K562 (cell line): ENCODE data around the gene CCDC87. TPM values are rescaled to one million over a fixed set of nuclear protein-coding genes. Genes with fewer than 3 reads are reported as not detected.
A peak's percentile ranks its signal among the peaks of the same experiment; 100 is the strongest.

Experiments used
- ARID2 ChIP-seq: fragments of 450-650 bp; IDR thresholded peaks from 2 replicates; pipeline ENCODE4 v1.6.1; 2017; ENCODE audit warnings: antibody characterized with exemption, mild to moderate bottlenecking
- CBX5 ChIP-seq: IDR thresholded peaks from 2 replicates; pipeline ENCODE4 v1.6.1; 2014; ENCODE audit warnings: low read depth, borderline replicate concordance
- CHD2 ChIP-seq: IDR thresholded peaks from 2 replicates; pipeline ENCODE4 v1.6.1; 2011; ENCODE audit warnings: low read depth, low read length
- KDM5B ChIP-seq: fragments of 200-600 bp; sonication (generic); IDR thresholded peaks from 2 replicates; pipeline ENCODE4 v1.6.1; 2012; ENCODE audit warnings: low read depth, mild to moderate bottlenecking, moderate library complexity, low read length, control low read depth, inconsistent platforms; ENCODE audit not compliant: insufficient replicate concordance
- KLF13 ChIP-seq: fragments of 450-650 bp; IDR thresholded peaks from 2 replicates; pipeline ENCODE4 v1.6.1; 2016; ENCODE audit warnings: missing genetic modification characterization, low read depth, mild to moderate bottlenecking, missing compliant biosample characterization, moderate library complexity, borderline replicate concordance
- MTA3 ChIP-seq: fragments of 450-650 bp; formaldehyde crosslinking; IDR thresholded peaks from 2 replicates; pipeline ENCODE4 v1.6.1; 2017; ENCODE audit warnings: mild to moderate bottlenecking, borderline replicate concordance
- PHF8 ChIP-seq: fragments of 200-600 bp; sonication (generic); IDR thresholded peaks from 2 replicates; pipeline ENCODE4 v1.6.1; 2012; ENCODE audit warnings: mixed run types, mild to moderate bottlenecking, inconsistent platforms, low read length, moderate library complexity, borderline replicate concordance
- RBFOX2 ChIP-seq: fragments of 200-400 bp; formaldehyde crosslinking; IDR thresholded peaks from 2 replicates; pipeline ENCODE4 v1.6.1; 2017; ENCODE audit warnings: low read depth, mild to moderate bottlenecking, low read length, moderate library complexity
- TAF15 ChIP-seq: fragments of 200-400 bp; formaldehyde crosslinking; IDR thresholded peaks from 2 replicates; pipeline ENCODE4 v1.6.1; 2017; ENCODE audit warnings: mild to moderate bottlenecking, low read depth, low read length, moderate library complexity
- TAF7 ChIP-seq: fragments of 450-650 bp; IDR thresholded peaks from 2 replicates; pipeline ENCODE4 v1.6.1; 2016; ENCODE audit warnings: missing genetic modification characterization, missing compliant biosample characterization
- ZNF174 ChIP-seq: fragments of 250-450 bp; sonication (Bioruptor Pico); IDR thresholded peaks from 2 replicates; pipeline ENCODE4 v1.4.0; 2020; ENCODE audit warnings: mild to moderate bottlenecking
- ZNF212 ChIP-seq: fragments of 450-650 bp; formaldehyde crosslinking; IDR thresholded peaks from 2 replicates; pipeline ENCODE4 v1.4.0; 2020; ENCODE audit warnings: mild to moderate bottlenecking
- ZNF23 ChIP-seq: fragments of 250-450 bp; sonication (Bioruptor Pico); IDR thresholded peaks from 2 replicates; pipeline ENCODE4 v1.4.0; 2020; ENCODE audit warnings: mild to moderate bottlenecking
- ZNF707 ChIP-seq: fragments of 250-450 bp; sonication (Bioruptor Pico); conservative IDR thresholded peaks from 2 replicates; pipeline ENCODE4 v1.8.0; 2022; ENCODE audit warnings: inconsistent platforms, mild to moderate bottlenecking, moderate library complexity
- polyA plus RNA-seq, 8 experiments: library from polyadenylated mRNA; depleted of rRNA in 4 of 8; stranded (reverse) in 5 of 8; unstranded in 3 of 8; fragments of >200 nt; fragmentation: Nextera tagmentation in 2 of 8; fragmentation: Illumina TruSeq in 1 of 8; extraction: Ambion mirVana in 2 of 8; extraction: Trizol in 1 of 8; gene quantifications; 2 replicates each; pipeline versions ENCODE4 v1.2.1 to v1.2.3, GENCODE V29; 2011 to 2014; ENCODE audit warnings: inconsistent platforms in 1 of 8, missing spikeins in 1 of 8
- total RNA-seq, 7 experiments: library from RNA; depleted of rRNA in 6 of 7; stranded (reverse); fragments of >200 nt in 6 of 7; fragmentation: Illumina TruSeq in 2 of 7; extraction: Trizol in 2 of 7; gene quantifications; 2 replicates each; pipeline versions ENCODE4 v1.2.1 to v1.2.3, GENCODE V29; 2011 to 2021; ENCODE audit warnings: low replicate concordance in 1 of 7
- TF ChIP-seq, protein P1 (sequence below): fragments of 450-650 bp; formaldehyde crosslinking; IDR thresholded peaks from 2 replicates; pipeline ENCODE4 v1.4.0; 2020; ENCODE audit warnings: mild to moderate bottlenecking, moderate library complexity
- TF ChIP-seq, protein P2 (sequence below), 2 experiments: fragments of 150-350 bp in 1 of 2; IDR thresholded peaks; 2 replicates each; pipeline ENCODE4 v1.6.1; 2012 to 2016; ENCODE audit warnings: low read depth in 2 of 2, low read length in 2 of 2, mild to moderate bottlenecking in 1 of 2, moderate library complexity in 1 of 2
- TF ChIP-seq, protein P3 (sequence below): fragments of 250-450 bp; sonication (Bioruptor Pico); IDR thresholded peaks from 2 replicates; pipeline ENCODE4 v1.5.0; 2021
- TF ChIP-seq, protein P4 (sequence below): sonication (generic); formaldehyde crosslinking; IDR thresholded peaks from 2 replicates; pipeline ENCODE4 v1.8.1; 2023; ENCODE audit warnings: mild to moderate bottlenecking, missing genetic modification reagents
- TF ChIP-seq, protein P5 (sequence below): fragments of 450-650 bp; IDR thresholded peaks from 2 replicates; pipeline ENCODE4 v1.6.1; 2017; ENCODE audit warnings: mild to moderate bottlenecking, moderate library complexity

Gene CCDC87
- total and polyA plus RNA-seq, 9 of the 15 experiments (the other 6 are each of a cell fraction or from before 2014, with no cell fraction given) = 0.03 to 0.44 (median 0.15) TPM; not detected in 1

DNA sequence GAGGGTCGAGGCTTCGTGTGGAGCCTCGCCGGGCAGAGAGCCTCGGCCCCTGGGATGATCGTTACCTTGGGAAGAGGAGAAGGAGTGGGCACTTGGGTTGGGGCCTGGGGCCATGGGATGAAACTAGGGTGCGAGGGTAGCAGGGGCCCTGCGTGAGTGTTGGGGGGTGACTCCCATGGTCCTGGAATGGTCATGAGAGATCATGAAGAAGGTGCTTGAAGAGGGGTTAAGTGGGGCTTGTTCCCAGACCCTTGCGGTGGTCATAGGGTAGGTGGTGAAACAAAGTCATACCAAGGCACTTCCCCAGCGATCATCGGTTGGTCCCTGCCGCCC is 406 bp upstream of the CCDC87 start (continued):
- TF ChIP-seq, protein P1, sequence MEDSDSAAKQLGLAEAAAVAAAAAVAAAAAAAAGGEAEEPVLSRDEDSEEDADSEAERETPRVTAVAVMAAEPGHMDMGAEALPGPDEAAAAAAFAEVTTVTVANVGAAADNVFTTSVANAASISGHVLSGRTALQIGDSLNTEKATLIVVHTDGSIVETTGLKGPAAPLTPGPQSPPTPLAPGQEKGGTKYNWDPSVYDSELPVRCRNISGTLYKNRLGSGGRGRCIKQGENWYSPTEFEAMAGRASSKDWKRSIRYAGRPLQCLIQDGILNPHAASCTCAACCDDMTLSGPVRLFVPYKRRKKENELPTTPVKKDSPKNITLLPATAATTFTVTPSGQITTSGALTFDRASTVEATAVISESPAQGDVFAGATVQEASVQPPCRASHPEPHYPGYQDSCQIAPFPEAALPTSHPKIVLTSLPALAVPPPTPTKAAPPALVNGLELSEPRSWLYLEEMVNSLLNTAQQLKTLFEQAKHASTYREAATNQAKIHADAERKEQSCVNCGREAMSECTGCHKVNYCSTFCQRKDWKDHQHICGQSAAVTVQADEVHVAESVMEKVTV (CRISPR knock-in tag) = no peak
- no peak for TF ChIP-seq ZNF174 (CRISPR knock-in tag)
- no peak for TF ChIP-seq PHF8
- TF ChIP-seq TAF7 = peak; percentile 72; the same call in 1 of the 2 replicates
- TF ChIP-seq ZNF212 (CRISPR knock-in tag) = no peak
- no peak for TF ChIP-seq ZNF23 (CRISPR knock-in tag)
- no peak for TF ChIP-seq CHD2
- TF ChIP-seq ARID2 = 0 out of 2 replicates have a peak, but pooled peaks have one; percentile 27
- TF ChIP-seq KDM5B = no peak
- TF ChIP-seq, protein P2, sequence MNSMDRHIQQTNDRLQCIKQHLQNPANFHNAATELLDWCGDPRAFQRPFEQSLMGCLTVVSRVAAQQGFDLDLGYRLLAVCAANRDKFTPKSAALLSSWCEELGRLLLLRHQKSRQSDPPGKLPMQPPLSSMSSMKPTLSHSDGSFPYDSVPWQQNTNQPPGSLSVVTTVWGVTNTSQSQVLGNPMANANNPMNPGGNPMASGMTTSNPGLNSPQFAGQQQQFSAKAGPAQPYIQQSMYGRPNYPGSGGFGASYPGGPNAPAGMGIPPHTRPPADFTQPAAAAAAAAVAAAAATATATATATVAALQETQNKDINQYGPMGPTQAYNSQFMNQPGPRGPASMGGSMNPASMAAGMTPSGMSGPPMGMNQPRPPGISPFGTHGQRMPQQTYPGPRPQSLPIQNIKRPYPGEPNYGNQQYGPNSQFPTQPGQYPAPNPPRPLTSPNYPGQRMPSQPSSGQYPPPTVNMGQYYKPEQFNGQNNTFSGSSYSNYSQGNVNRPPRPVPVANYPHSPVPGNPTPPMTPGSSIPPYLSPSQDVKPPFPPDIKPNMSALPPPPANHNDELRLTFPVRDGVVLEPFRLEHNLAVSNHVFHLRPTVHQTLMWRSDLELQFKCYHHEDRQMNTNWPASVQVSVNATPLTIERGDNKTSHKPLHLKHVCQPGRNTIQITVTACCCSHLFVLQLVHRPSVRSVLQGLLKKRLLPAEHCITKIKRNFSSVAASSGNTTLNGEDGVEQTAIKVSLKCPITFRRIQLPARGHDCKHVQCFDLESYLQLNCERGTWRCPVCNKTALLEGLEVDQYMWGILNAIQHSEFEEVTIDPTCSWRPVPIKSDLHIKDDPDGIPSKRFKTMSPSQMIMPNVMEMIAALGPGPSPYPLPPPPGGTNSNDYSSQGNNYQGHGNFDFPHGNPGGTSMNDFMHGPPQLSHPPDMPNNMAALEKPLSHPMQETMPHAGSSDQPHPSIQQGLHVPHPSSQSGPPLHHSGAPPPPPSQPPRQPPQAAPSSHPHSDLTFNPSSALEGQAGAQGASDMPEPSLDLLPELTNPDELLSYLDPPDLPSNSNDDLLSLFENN (IDR thresholded peaks at IDR 0.05; ENCODE audit: low read depth in 2 of 2, low read length in 2 of 2) = no peak
- TF ChIP-seq RBFOX2 = peak; percentile 10; the same call in 1 of the 2 replicates
- no peak for TF ChIP-seq CBX5
- no peak for TF ChIP-seq KLF13 (tag)
- TF ChIP-seq, protein P3, sequence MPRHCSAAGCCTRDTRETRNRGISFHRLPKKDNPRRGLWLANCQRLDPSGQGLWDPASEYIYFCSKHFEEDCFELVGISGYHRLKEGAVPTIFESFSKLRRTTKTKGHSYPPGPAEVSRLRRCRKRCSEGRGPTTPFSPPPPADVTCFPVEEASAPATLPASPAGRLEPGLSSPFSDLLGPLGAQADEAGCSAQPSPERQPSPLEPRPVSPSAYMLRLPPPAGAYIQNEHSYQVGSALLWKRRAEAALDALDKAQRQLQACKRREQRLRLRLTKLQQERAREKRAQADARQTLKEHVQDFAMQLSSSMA (CRISPR knock-in tag) = no peak
- TF ChIP-seq, protein P4, sequence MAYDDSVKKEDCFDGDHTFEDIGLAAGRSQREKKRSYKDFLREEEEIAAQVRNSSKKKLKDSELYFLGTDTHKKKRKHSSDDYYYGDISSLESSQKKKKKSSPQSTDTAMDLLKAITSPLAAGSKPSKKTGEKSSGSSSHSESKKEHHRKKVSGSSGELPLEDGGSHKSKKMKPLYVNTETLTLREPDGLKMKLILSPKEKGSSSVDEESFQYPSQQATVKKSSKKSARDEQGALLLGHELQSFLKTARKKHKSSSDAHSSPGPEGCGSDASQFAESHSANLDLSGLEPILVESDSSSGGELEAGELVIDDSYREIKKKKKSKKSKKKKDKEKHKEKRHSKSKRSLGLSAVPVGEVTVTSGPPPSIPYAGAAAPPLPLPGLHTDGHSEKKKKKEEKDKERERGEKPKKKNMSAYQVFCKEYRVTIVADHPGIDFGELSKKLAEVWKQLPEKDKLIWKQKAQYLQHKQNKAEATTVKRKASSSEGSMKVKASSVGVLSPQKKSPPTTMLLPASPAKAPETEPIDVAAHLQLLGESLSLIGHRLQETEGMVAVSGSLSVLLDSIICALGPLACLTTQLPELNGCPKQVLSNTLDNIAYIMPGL (CRISPR knock-in tag) = no peak
- TF ChIP-seq, protein P5, sequence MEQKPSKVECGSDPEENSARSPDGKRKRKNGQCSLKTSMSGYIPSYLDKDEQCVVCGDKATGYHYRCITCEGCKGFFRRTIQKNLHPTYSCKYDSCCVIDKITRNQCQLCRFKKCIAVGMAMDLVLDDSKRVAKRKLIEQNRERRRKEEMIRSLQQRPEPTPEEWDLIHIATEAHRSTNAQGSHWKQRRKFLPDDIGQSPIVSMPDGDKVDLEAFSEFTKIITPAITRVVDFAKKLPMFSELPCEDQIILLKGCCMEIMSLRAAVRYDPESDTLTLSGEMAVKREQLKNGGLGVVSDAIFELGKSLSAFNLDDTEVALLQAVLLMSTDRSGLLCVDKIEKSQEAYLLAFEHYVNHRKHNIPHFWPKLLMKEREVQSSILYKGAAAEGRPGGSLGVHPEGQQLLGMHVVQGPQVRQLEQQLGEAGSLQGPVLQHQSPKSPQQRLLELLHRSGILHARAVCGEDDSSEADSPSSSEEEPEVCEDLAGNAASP = no peak
- no peak for TF ChIP-seq TAF15
- no peak for TF ChIP-seq ZNF707 (CRISPR knock-in tag)
- no peak for TF ChIP-seq MTA3
